GM12878 (cell line): ENCODE data around the gene TFCP2. TPM values are rescaled to one million over a fixed set of nuclear protein-coding genes. Genes with fewer than 3 reads are reported as not detected.

ENCODE experiments used
- ATAC-seq: fragments of 200-7000 bp; cut with Tn5 transposase; 3 replicates; pipeline ENCODE4 v1.9.1; 2020; ENCODE audit warnings: mild to moderate bottlenecking, moderate library complexity
- BruUV-seq: library from RNA; stranded (reverse); fragments of 400-500 nt; replicated peaks from 2 replicates; lab custom pipeline; 2021; lab: Mats Ljungman, UMichigan
- CTCF ChIA-PET: fragments of 300-600 bp; sonication (Branson Sonifier 250); formaldehyde crosslinking; extraction: SDS; loops from one replicate; lab custom pipeline; 2021; ENCODE audit warnings: inconsistent platforms; lab: Yijun Ruan, JAX
- POLR2A ChIA-PET: fragments of 350-600 bp; formaldehyde crosslinking; extraction: SDS; loops from one replicate; lab custom pipeline; 2021; ENCODE audit warnings: inconsistent platforms; lab: Charles Lee
- RAD21 ChIA-PET: fragments of 300-600 bp; sonication (Branson Sonifier 250); formaldehyde crosslinking; loops from one replicate; lab custom pipeline; 2023; ENCODE audit warnings: antibody characterized with exemption; ENCODE audit not compliant: unreplicated experiment; lab: Charles Lee
- SMC1A ChIA-PET: fragments of 300-600 bp; sonication (Branson Sonifier 250); formaldehyde crosslinking; loops from one replicate; lab custom pipeline; 2023; ENCODE audit not compliant: unreplicated experiment, uncharacterized antibody; lab: Charles Lee
- DNase-seq: peaks from one replicate; pipeline ENCODE4 v3.0.0-alpha.2; 2011; ENCODE audit warnings: low read depth, low spot score
- FAIRE-seq: peaks from 3 replicates; lab custom pipeline; 2011; peaks lifted over from hg19 to GRCh38; lab: Jason Lieb, UNC
- H2AFZ ChIP-seq: 2 replicates; pipeline ENCODE4 v1.6.0; 2011; ENCODE audit warnings: low read depth, low read length, control low read depth; ENCODE audit not compliant: control insufficient read depth
- H3K27ac ChIP-seq: 2 replicates; pipeline ENCODE4 v1.5.1; 2011; ENCODE audit warnings: control low read depth; ENCODE audit not compliant: control insufficient read depth, insufficient read depth
- H3K27me3 ChIP-seq, 2 experiments: replicated peaks in 1 of 2; 2 replicates each; pipeline versions ENCODE4 v1.6.0 to v1.6.1; 2011; ENCODE audit warnings: low read length in 1 of 2; ENCODE audit not compliant: control insufficient read depth in 2 of 2, insufficient read depth in 2 of 2
- H3K36me3 ChIP-seq, 2 experiments: 2 replicates each; pipeline ENCODE4 v1.5.1; 2011; ENCODE audit warnings: low read length in 1 of 2; ENCODE audit not compliant: control insufficient read depth in 2 of 2, insufficient read depth in 2 of 2
- H3K4me1 ChIP-seq: 2 replicates; pipeline ENCODE4 v1.6.1; 2011; ENCODE audit warnings: mild to moderate bottlenecking, low read length, moderate library complexity, mixed read lengths; ENCODE audit not compliant: control insufficient read depth, insufficient read depth
- H3K4me2 ChIP-seq: 2 replicates; pipeline ENCODE4 v1.6.0; 2011; ENCODE audit warnings: control low read depth; ENCODE audit not compliant: control insufficient read depth, insufficient read depth
- H3K4me3 ChIP-seq: fragments of 200-600 bp; sonication (generic); 2 replicates; pipeline ENCODE4 v1.5.1; 2016
- H3K79me2 ChIP-seq: 2 replicates; pipeline ENCODE4 v1.6.0; 2011; ENCODE audit warnings: low read length; ENCODE audit not compliant: control insufficient read depth, insufficient read depth
- H3K9ac ChIP-seq: 2 replicates; pipeline ENCODE4 v1.8.0; 2011; ENCODE audit warnings: low read length, control low read depth, mixed read lengths; ENCODE audit not compliant: control insufficient read depth, insufficient read depth
- H3K9me3 ChIP-seq: replicated peaks from 3 replicates; pipeline ENCODE4 v1.5.1; 2011; ENCODE audit warnings: mild to moderate bottlenecking, low read length; ENCODE audit not compliant: control insufficient read depth, insufficient read depth
- H4K20me1 ChIP-seq: 2 replicates; pipeline ENCODE4 v1.6.0; 2011; ENCODE audit not compliant: control insufficient read depth, insufficient read depth
- CBX5 ChIP-seq: sonication (generic); IDR thresholded peaks from 2 replicates; pipeline ENCODE4 v1.6.1; 2016; ENCODE audit warnings: low read depth, moderate library complexity, mild to moderate bottlenecking, inconsistent platforms
- KAT2A ChIP-seq: conservative IDR thresholded peaks from 2 replicates; pipeline ENCODE4 v1.6.1; 2011; ENCODE audit warnings: low read depth, low read length; ENCODE audit not compliant: control insufficient read depth
- WGBS: methylation state at CpG from one replicate; pipeline ENCODE4 v1.1.6; 2016; ENCODE audit warnings: low lambda C conversion rate; ENCODE audit not compliant: insufficient replicate concordance, insufficient coverage; ENCODE audit errors: missing lambda C conversion rate; 5-methylcytosine and 5-hydroxymethylcytosine counted together
- in situ Hi-C: fragments of 300-500 bp; cut with MboI; formaldehyde crosslinking; loops from 9 replicates; pipeline ENCODE4 v1.14.3; 2018; ENCODE audit warnings: mixed read lengths
- intact Hi-C: fragments of 100-400 bp; cut with micrococcal nuclease; formaldehyde crosslinking; loops from one replicate; pipeline ENCODE4 v1.14.2; 2022; ENCODE audit not compliant: unreplicated experiment
- polyA plus RNA-seq, 11 experiments: library from polyadenylated mRNA; depleted of rRNA in 4 of 11; unstranded in 6 of 11; stranded (reverse) in 5 of 11; fragments of >200 nt; fragmentation: Nextera tagmentation in 4 of 11; fragmentation: Illumina TruSeq in 1 of 11; extraction: Ambion mirVana in 4 of 11; extraction: Trizol in 1 of 11; gene quantifications; 1 replicate in 1 of 11; 2 replicates in 10 of 11; pipeline versions ENCODE4 v1.2.1 to v1.2.3, GENCODE V29; 2011 to 2016; ENCODE audit warnings: inconsistent platforms in 2 of 11, missing spikeins in 2 of 11, low read depth in 1 of 11
- total RNA-seq, 4 experiments: library from RNA; depleted of rRNA in 3 of 4; stranded (reverse); fragments of >200 nt in 3 of 4; fragmentation: Illumina TruSeq in 1 of 4; extraction: Trizol in 1 of 4; gene quantifications; 2 replicates each; pipeline versions ENCODE4 v1.2.1 to v1.2.3, GENCODE V29; 2013 to 2021
- TF ChIP-seq, protein P1 (sequence below): fragments of 450-650 bp; IDR thresholded peaks from 2 replicates; pipeline ENCODE4 v1.6.1; 2016; ENCODE audit warnings: mild to moderate bottlenecking

Gene TFCP2
- total and polyA plus RNA-seq, 10 of the 15 experiments (the other 5 are each of a cell fraction or from before 2014, with no cell fraction given), result 5.8 to 29.7 (median 14.2) TPM

DNA sequence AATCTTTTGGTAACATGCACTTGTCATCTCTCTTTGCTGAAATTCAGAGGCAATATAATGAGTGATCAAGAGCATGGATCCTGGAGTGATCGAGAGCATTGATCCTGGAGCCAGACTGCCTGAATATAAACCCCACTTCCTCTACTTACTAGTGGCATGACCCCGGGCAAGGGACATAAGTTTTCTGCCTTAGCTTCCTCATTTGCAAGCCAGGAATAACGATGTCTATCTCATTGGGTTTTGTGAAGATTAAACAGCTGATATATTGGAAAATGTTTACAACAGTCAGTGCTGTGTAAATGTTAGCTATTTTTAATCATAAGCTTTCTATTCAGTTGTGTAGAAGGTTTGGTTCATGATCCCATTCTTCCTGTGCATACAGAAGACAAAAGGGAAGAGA lies 87.2 kb downstream of the TFCP2 start:
- Histone ChIP-seq H3K36me3 (no peaks in the 10 kb centered on the region; a peak in 1 of 4 replicates), H3K27ac (no peak overlapping the region), H3K27me3 (no peaks in the 10 kb centered on the region), H3K9me3 (no peaks in the 10 kb centered on the region), H3K9ac (no peak overlapping the region), H3K4me1 (peaks cover 9% of the 10 kb centered on the region; the same call in 1 of the 2 replicates), H3K4me3 (no peak overlapping the region), H2AFZ (no peak overlapping the region), H4K20me1 (no peaks in the 10 kb centered on the region), H3K79me2 (no peaks in the 10 kb centered on the region; the same call in 1 of the 2 replicates), H3K4me2 (no peak overlapping the region)
- RAD21 ChIA-PET, result interaction anchor here (0.9 to 1.0 kb wide), 2 partner anchors 11 to 162 kb away, joined by 3 read pairs; no protein-coding TSS in a partner anchor
- CTCF ChIA-PET, result interaction anchor here (1.1 to 1.6 kb wide), 3 partner anchors 38 to 255 kb away, joined by 3 to 7 read pairs (median 3); no protein-coding TSS in a partner anchor
- in situ Hi-C loops (no loop called here), intact Hi-C loops (no loop called here)
- WGBS, result 18% methylated on average over 3 of the region's 3 CpGs
- POLR2A ChIA-PET, result interaction anchor here (0.6 kb wide), 1 partner anchor 60 kb away, joined by 6 read pairs; no protein-coding TSS in a partner anchor
- TF ChIP-seq, protein P1, sequence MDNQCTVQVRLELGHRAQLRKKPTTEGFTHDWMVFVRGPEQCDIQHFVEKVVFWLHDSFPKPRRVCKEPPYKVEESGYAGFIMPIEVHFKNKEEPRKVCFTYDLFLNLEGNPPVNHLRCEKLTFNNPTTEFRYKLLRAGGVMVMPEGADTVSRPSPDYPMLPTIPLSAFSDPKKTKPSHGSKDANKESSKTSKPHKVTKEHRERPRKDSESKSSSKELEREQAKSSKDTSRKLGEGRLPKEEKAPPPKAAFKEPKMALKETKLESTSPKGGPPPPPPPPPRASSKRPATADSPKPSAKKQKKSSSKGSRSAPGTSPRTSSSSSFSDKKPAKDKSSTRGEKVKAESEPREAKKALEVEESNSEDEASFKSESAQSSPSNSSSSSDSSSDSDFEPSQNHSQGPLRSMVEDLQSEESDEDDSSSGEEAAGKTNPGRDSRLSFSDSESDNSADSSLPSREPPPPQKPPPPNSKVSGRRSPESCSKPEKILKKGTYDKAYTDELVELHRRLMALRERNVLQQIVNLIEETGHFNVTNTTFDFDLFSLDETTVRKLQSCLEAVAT, result no peak
- no peak for TF ChIP-seq CBX5
- no peak for TF ChIP-seq KAT2A
- DNase-seq (no peak), FAIRE-seq (no peak), ATAC-seq (no peak)
- no TSS peak for BruUV-seq
- SMC1A ChIA-PET, result interaction anchor here (0.9 to 1.3 kb wide), 3 partner anchors 12 to 37 kb away, joined by 3 read pairs; no protein-coding TSS in a partner anchor
